ENCODE results near the gene RNF125.
A peak's percentile ranks its signal among the peaks of the same experiment; 100 is the strongest.

RNF125 gene

DNA sequence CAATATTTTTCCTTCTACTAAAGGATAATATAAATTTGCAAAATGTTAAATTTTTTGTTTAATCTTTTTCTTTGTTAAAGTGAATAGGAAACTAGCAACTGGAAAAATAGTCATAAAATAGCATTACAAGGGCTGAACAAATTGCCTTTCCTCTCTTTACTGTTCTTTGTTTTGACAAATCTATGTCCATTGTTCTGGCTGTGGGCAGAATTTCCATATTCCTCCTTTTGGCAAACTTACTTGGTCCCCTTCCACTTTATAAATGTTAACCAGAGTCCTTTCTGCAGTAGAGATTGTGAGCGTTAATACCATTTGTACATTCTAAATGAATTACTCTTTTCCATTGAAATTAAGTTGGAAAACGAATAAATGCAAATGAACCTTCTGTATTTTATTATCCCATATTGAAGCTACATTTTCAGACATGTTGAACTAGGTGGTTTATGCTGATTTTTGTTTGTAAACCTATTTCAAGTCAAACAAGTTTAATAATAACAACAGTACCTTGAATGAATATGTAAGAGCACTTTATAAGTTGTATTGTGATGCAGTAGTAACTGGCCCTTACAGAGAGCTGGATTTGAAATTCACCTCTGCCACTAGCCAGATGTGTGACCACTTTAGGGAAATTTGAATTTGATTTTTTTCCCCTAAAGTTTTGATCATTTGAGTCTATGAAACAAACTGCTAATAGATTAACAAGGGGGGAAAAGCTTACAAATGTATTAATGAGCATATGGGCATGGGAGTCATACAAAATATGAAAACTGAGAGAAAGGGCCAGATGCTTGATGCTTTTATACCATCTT is 3.3 kb downstream of the RNF125 start:
- DNase-seq: peak in 2 of 56 donors; percentile 3 to 9

DNA sequence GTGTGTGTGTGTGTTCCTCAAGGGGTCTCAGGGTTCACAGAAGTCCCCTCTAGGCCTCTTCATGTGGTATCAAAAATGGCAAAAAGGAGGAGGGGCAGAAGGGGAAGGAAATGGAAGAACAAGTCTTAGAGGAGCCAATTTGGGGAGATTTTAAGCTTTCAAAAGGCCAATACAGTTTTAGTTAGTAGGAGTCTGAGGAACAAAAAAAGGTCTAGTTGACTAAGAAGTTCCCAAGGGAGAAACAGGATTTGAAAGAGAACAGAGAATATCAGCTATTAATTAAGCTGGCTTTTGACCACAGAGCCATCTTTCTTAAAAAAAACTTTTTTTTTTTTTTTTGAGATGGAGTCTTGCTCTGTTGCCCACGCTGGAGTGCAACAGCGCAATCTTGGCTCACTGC is 7.1 kb downstream of the RNF125 start:
- DNase-seq: no peak

DNA sequence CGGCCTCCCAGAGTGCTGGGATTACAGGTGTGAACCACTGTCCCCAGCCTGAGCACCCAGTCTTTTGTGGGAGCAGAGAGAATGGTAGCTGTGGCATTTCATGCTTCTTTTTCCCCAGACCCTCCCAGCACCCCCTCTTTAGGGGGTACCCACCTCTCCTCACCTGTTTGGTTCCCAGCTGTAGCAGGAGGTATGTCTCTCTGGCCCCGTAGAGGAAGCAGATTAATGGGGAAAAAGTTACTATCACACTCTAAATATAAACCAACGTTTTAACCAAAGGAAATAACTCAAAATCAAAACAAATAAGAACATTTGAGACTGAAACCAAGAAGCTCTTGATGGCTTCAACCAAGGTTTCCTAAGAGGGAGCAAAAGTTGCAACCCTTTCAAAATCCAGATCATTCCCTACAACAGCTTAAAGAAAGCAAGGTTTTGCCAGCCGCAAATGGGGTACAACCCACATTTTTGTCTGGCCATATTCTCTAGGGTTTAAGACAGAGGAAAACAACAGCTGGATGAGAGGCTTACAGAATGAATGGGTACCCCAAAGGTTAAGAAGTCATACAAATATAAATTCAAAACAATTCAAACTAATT is 8.0 kb downstream of the RNF125 start:
- DNase-seq: no peak

DNA sequence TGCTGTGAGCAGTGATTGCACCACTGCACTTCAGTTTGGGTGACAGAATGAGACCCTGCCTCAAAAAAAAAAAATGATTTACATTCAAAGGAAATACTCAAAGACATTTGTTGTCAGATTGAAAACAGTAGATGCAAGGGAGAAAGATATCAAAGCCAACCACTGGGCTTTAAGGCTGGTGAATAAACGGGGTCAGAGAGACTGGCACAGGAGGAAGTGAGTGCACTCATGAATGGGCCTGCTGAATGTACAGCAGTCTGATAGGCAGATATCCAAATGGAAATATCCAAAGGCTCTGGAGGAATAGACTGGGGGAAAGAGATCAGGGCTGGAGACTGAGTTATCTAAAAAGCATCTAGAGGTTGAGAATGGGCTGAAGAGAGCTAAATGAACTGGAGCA is 10.9 kb downstream of the RNF125 start:
- no peak for DNase-seq

DNA sequence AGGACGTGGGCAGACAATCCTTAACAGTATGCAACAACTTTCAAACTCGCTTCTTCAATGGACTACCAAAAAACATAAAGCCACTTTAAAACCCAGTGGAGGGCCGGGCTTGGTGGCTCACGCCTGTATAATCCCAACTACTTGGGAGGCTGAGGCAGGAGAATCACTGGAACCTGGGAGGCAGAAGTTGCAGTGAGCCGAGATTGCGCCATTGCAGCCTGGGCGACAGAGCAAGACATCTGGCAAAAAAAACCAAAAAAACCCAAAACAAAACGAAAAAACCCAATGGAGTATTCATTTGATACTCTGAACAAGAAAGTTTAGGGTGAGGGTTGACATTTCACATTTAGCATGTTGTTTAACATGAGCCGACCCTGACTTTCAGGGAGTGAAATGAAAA is 14.0 kb downstream of the RNF125 start:
- DNase-seq: no peak

DNA sequence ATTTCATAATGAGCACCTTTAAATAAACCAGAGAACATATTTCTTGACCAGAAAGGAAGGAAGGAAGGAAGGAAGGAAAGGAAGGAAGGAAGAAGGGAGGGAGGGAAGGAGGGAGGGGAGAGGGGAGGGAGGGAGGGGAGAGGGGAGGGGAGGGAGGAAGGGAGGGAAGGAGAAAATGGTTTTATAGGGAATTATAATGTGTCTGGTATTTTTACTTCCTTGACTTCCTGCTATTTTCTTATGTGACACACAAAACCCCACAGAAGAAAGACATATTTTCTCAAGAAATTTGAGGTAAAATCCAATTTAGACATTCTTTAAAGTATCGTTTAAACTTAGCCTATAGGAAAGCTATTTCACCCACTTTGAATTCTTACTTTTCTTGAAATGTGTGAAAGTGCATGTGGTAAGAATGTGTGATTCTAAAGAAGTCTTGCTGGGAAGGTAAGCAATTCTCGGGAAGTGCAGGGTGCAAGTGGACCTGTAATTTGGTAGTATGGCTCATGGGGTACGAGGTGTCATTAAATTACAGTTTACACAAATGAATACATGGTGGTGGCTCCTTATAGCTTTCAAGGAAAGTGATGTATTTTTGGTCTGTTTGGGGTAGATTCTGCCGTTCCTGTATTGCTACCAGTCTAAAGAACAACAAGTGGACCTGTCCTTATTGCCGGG is 18.0 kb downstream of the RNF125 start:
- no peak for DNase-seq

DNA sequence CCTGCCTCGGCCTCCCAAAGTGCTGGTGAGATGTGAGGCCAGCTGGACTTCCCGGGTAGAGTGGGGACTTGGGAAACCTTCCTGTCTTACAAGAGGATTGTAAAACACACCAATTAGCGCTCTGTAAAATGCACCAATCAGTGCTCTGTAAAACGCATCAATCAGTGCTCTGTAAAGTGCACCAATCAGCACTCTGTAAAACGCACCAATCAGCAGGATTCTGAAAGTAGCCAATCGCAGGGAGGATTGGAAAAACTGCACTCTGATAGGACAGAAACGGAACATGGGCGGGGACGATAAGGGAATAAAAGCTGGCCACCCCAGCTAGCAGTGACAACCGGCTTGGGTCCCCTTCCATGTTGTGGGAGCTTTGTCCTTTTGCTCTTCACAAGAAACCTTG is 19.0 kb downstream of the RNF125 start:
- no peak for DNase-seq

DNA sequence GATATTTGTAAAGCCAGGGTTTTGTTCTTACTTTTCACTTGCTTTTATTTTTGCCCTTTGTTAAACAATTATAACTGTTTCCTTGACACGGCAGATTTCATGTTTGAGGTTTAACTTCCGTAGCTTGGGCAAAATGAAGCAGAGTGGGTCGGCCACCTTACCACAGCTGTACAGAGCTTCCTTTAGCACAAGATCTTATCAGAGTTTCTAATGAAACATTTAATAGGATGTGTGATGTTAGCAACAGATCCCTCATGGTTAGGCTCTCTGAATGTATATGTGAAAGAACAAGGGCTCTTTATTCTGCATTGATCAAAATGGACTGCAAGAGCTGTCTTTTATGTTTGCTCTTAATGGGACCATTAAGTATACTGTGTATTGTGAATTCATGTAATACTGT is 22.3 kb downstream of the RNF125 start:
- DNase-seq: no peak

DNA sequence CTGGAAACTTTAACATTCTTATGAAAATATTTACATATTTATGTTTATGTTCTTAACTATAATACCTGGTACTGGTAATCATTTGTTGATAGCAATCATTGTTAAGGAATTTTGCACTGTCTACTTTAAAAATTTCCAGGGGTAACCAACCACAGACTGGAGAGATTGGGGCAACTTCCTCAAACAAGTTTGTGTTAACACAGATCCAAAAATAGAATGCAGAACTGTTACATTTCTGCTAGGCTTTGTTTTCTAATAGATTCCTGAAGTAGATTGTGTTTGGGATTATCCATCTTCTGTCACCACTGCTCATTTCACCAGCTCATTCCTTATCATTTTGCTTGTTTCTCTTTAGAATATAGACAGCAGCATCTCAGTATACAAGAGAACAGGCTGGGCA is 23.7 kb downstream of the RNF125 start:
- no peak for DNase-seq

DNA sequence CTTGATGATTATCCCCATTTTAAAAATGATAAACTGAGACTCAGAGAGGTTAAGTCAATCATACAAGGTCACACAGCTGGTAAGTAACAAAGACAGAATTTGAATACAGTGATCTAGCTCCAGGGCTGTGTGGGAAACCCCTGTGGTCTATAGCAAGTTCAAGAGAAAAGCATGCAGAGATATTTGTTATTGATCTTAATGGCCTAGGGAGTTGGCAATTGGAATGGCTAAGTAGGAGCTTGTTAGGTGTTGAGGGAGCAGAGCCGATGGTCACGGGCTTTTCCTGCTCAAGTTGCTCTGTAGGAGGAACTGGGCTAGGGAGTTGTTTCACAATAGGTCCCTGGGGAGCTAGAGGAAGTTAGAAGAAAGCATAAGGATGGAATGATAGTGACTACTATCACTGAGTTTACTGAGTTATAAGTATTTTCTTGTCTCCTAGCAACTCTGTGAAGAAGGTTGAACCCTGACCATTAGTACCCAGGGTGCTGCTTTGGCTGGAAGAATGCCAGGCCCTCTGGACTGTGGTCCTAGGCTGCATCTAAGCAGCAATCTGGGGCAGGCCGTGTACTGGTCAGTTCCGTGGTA is 30.0 kb downstream of the RNF125 start:
- peak in 3 of 56 donors; percentile 5 to 24 (median 20) for DNase-seq

DNA sequence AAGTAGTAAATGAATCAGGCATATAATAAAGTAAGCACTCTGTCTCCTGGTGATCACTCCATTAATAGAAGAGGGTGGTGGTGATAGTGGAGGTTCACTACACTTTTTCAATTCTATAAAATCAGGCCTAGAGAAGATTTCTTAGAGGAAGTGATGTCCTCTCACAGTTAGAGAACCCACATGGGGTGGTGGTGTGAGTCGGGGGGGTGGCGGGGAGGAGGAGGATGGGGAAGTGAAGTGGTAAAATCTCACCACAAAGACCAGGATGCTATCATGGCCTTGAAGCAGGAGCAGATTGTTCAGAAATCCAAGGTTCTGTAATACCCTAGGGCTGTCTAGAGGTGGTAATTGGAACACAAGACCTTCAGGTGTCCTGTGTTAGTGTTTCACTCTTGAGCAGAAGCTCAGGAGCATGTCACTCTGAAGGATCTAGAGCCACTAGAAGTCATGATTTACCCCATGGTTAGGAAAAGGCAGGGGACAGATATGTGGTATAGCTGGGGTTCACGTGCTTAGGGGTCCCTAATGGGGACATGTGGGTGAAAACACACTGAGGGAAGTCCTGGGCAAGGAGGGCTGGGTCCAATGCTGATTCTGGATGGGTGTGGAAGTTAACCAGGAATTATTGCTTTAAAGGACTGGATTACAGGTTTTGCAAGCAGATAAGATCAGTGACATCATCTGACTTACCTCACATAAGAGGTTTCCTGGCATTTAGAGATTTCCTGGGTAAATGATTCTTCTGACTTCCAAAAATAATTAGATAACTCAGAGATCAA is 31.0 kb downstream of the RNF125 start:
- peak in 11 of 56 donors; percentile 2 to 20 (median 6) for DNase-seq

DNA sequence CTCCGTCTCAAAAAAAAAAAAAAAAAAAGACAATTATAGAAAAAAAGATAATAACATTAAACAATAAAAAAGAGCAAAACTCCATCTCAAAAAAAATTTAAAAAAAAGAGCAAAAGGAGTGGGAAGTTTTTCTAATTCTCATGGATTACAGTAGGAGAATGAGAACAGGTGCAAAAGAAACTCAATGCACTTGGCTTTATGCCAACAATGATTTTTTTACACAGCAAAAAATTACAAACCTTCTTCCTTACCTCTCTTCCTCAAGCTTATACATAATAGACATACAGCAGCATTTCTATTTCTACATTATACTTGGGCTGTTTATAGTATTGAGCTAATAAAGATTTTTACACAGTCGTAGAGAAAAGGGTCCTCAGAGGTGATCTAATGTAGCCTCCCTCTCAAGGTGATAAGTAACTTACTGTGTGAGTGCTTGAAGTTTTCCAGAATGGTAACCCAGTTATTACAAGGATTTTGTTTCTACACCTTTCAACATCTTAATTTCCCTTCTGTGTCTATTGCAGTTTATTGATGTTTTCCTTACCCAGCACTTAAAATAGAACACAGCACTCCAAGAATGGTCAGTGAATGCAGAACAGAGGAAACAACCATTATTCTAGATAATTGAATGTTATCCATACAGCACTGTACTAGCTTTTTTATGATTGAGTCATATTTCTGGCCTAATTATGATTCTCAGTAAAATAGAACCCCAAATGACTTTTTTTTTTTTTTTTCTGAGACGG is 38.2 kb downstream of the RNF125 start:
- no peak for DNase-seq

DNA sequence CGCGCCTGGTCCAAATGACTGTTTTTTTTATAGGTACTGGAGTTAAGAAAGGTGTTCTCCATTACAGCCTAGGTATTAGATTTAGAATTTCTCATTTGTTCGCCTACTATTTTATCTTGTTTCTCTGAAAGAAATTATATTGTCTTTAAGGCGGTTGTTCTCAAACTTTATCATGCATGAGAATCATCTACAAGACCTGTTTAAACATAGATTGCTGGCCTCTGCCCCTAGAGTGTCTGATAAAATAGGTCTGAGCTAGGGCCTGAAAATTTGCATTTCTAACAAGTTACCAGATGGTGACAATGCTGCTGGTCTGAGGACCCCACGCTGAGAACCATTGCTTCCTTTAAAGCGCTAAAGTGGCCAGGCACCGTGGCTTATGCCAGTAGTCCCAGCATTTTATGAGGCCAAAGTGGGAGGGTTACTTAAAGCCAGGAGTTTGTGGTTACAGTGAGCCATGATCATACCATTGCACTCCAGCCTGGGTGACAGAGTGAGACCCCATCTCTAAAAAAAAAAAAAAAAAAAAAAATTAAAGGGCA is 39.1 kb downstream of the RNF125 start:
- no peak for DNase-seq

DNA sequence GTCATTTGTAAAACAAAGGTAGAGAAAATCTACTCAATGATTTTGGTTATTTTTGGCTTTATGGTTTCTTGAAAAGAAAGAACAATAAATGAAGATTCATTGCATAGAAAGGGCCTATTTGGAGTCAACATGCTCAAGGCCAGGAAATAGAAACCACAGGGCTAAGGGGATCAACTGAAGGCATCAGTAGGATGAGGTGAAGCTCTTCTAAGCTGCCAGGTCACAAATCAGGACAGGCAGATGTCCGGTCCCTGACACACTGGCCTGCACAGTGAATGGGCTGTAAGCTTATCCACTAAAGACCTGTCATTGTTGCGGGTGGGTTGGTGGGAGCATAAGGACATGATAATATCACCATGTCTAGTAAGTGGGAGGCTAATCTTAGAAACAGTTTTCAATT is 41.4 kb downstream of the RNF125 start:
- DNase-seq: no peak

DNA sequence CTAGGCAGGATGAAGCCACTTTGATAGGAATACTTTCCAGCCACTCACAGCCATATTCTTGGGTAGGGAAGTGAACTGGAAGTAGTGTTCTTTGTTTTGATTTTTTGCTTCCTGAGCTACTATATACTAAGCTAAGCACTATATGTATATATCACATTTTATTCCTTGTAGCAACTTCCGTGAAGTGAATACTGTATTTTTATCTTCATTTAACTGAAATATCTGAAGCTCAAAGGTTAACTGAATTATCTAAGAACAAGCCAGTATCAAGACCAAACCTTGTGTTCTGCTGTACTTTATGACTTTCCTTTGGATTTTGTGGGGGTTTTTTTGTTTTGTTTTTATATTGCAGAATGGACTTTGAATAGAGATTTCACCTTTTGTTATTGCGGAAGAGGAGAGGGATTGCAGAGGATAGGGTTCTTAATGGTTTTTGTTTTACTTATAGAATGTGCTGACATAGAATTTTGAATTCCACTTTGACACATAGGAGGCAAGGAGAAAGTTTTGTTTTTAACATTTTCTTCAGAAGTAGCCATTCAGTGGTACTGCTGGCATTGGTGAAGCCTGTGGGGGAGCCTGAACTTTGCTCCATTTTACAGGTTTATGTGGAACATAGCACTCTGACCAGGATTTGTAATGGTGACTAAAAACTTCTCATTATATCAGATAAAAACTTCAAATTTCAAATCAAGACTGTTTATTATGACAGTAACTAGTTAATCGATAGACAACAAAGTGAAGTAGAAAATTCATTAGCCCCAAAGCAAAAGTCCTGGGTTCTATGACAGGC is 48.9 kb downstream of the RNF125 start:
- DNase-seq: no peak

DNA sequence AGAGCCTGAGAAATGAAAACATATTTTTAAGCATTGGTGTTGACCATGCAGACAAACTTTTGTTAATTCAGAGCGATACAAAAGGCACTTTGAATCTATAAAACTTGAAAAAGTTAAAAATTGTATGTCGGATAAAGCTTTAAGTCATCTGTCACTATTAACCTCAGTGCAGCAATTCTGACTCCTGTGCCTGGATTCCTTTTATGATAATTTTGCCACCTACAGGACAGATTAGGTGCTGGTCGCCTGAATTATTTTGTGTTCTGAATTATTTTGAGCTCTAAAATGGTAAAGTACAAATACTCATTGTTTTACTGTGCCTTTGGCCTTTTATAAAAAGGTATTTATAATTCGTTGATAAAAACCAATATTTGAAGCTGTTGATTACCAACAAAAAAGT is 53.7 kb downstream of the RNF125 start:
- no peak for DNase-seq

DNA sequence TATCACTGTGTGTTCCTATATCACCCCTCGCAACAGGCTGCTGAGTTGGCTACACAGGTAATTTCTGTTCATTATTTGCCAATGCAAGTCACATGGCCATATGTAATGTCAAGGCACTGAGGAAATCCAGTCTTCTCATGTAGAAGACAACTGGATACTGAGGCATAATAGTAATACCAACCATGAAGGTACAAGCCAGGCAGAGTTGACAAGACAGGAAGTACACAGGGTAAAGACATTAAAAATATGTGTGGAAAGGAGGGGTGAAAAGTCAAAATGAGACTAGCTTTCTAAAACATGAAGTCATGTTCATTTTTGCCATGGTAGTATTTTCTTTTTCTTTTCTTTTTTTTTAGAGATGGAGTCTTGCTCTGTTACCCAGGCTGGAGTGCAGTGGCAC is 55.6 kb downstream of the RNF125 start:
- DNase-seq: no peak

DNA sequence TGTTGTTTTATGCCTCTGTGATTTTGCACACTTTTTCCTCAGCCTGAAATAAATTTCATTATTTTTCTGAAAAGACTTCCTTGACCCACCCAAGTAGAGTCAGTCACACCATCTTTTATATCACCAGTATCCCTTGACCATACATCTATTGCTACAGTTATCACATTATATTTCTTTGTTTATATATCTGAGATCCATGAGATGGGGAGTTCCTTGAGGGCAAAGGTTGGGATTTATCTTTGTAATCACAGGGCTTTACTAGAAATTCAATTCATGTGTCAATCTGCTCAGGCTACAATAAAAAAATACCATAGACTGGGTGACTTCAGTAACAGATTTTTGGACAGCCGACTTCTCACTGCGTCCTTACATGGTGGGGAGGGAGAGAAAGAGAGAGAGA is 60.2 kb downstream of the RNF125 start:
- no peak for DNase-seq

DNA sequence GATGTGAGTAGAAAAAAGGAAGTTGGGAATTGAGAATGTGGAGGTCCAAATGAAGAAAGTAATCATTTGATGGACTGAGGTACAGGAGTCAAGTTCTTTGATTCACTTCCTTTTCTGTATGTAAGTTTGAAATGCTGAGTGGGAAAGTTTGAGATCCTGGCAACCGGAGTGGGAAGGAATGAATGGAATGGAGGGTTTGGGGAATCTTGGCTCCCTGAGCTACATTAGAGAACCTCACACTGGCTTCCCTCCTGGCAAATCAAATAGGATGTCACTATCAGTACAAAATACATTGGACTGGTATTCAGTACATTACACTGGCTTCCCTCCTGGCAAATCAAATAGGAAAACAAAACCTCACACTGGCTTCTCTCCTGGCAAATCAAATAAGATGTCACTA is 63.3 kb downstream of the RNF125 start:
- no peak for DNase-seq

DNA sequence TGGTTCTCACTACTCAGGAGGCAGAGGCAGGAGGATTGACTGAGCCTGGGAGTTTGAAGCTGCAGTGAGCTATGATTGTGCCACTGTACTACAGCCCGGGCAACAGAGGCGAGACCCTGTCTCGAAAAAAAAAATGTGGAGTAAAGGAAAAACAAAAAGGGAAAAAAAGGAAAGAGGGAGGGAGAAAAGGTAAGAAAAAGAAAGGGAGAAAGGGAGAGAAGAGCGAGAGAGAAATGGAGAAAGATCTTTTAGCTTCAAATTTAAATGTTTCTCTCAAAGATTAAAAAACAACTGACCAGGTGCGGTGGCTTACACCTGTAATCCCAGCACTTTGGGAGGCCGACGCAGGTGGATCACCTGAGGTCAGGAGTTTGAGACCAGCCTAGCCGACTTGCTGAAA is 65.2 kb downstream of the RNF125 start:
- no peak for DNase-seq
